Right lobe of liver (tissue), 4 donors: ENCODE results near the gene MET.

Source experiments
- CTCF ChIP-seq, 4 donors: fragments of 200-600 bp in 3 of 4; fragments of 450-650 bp in 1 of 4; IDR thresholded peaks; one replicate each; pipeline versions ENCODE4 v1.5.1 to v1.8.0; 2016 to 2022; ENCODE audit warnings: antibody characterized with exemption in 4 of 4, mild to moderate bottlenecking in 2 of 4
- POLR2A ChIP-seq: fragments of 450-650 bp; IDR thresholded peaks from one replicate; pipeline ENCODE4 v1.6.1; 2017; ENCODE audit warnings: antibody characterized with exemption, mild to moderate bottlenecking
- donor health status: DM: no; HTN: no; CAD: no.
- donor health status: DM: no; HTN: no; CAD: no.
- donor health status: DM: no; HTN: yes; CAD: no.

GRCh38 chr7:116665332-116665996 lies 6.5 kb upstream of the MET start:
- TF ChIP-seq CTCF (IDR thresholded peaks at IDR 0.05) (no peak), POLR2A (no peak)
